SK-N-SH treated with all-trans-retinoic acid at 6 μM for 48 hours (cell line): ENCODE results near the gene CLSTN2.

Experiments
- ATAC-seq: fragments of 200-7000 bp; cut with Tn5 transposase; 3 replicates; pipeline ENCODE4 v1.9.1; 2020; ENCODE audit warnings: mild to moderate bottlenecking, moderate library complexity
- ARNTL ChIP-seq: fragments of 450-650 bp; formaldehyde crosslinking; IDR thresholded peaks from 2 replicates; pipeline ENCODE4 v1.5.0; 2020; ENCODE audit warnings: low read depth, mild to moderate bottlenecking, moderate library complexity, borderline replicate concordance
- BACH2 ChIP-seq: fragments of 250-450 bp; sonication (Bioruptor Pico); IDR thresholded peaks from 2 replicates; pipeline ENCODE4 v1.9.0; 2021; ENCODE audit warnings: mild to moderate bottlenecking, borderline replicate concordance
- CREB5 ChIP-seq: fragments of 250-450 bp; sonication (Bioruptor Pico); IDR thresholded peaks from 2 replicates; pipeline ENCODE4 v1.5.1; 2020; ENCODE audit warnings: low read depth, mild to moderate bottlenecking, moderate library complexity
- CSDC2 ChIP-seq: fragments of 250-450 bp; sonication (Bioruptor Pico); IDR thresholded peaks from 2 replicates; pipeline ENCODE4 v1.5.0; 2020; ENCODE audit warnings: mild to moderate bottlenecking, moderate library complexity
- CSRNP3 ChIP-seq: fragments of 250-450 bp; sonication (Bioruptor Pico); IDR thresholded peaks from 2 replicates; pipeline ENCODE4 v1.5.1; 2021; ENCODE audit warnings: mild to moderate bottlenecking, moderate library complexity
- ESRRG ChIP-seq: fragments of 250-450 bp; sonication (Bioruptor Pico); IDR thresholded peaks from 2 replicates; pipeline ENCODE4 v1.6.1; 2021; ENCODE audit warnings: mild to moderate bottlenecking
- GLIS3 ChIP-seq: fragments of 250-450 bp; sonication (Bioruptor Pico); IDR thresholded peaks from 2 replicates; pipeline ENCODE4 v1.5.0; 2020; ENCODE audit warnings: mild to moderate bottlenecking, moderate library complexity
- ISL1 ChIP-seq: fragments of 250-450 bp; sonication (Bioruptor Pico); IDR thresholded peaks from 2 replicates; pipeline ENCODE4 v2.1.2; 2022; ENCODE audit warnings: mild to moderate bottlenecking, moderate library complexity
- OSR1 ChIP-seq: fragments of 250-450 bp; sonication (Bioruptor Pico); IDR thresholded peaks from 2 replicates; pipeline ENCODE4 v1.8.0; 2022; ENCODE audit warnings: moderate library complexity, mild to moderate bottlenecking, inconsistent platforms
- PATZ1 ChIP-seq: fragments of 250-450 bp; sonication (Bioruptor Pico); IDR thresholded peaks from 2 replicates; pipeline ENCODE4 v1.8.0; 2020; ENCODE audit warnings: mild to moderate bottlenecking, moderate library complexity, borderline replicate concordance
- PPARA ChIP-seq: fragments of 250-450 bp; sonication (Bioruptor Pico); IDR thresholded peaks from 2 replicates; pipeline ENCODE4 v1.5.0; 2020; ENCODE audit warnings: mild to moderate bottlenecking, borderline replicate concordance
- RARB ChIP-seq: fragments of 250-450 bp; sonication (Bioruptor Pico); IDR thresholded peaks from 2 replicates; pipeline ENCODE4 v1.8.0; 2021; ENCODE audit warnings: mild to moderate bottlenecking, moderate library complexity
- SNAI2 ChIP-seq: fragments of 250-450 bp; sonication (Bioruptor Pico); IDR thresholded peaks from 2 replicates; pipeline ENCODE4 v1.5.0; 2020; ENCODE audit warnings: mild to moderate bottlenecking, moderate library complexity
- TCF4 ChIP-seq: fragments of 250-450 bp; sonication (Bioruptor Pico); IDR thresholded peaks from 2 replicates; pipeline ENCODE4 v1.8.0; 2021; ENCODE audit warnings: mild to moderate bottlenecking, moderate library complexity, borderline replicate concordance
- TOX ChIP-seq: fragments of 250-450 bp; sonication (Bioruptor Pico); IDR thresholded peaks from 2 replicates; pipeline ENCODE4 v1.8.0; 2021; ENCODE audit warnings: mild to moderate bottlenecking, moderate library complexity, borderline replicate concordance
- TSHZ2 ChIP-seq: fragments of 250-450 bp; sonication (Bioruptor Pico); IDR thresholded peaks from 2 replicates; pipeline ENCODE4 v1.5.0; 2020; ENCODE audit warnings: mild to moderate bottlenecking, moderate library complexity
- ZC3H10 ChIP-seq: fragments of 250-450 bp; sonication (Bioruptor Pico); IDR thresholded peaks from 2 replicates; pipeline ENCODE4 v1.5.1; 2021; ENCODE audit warnings: mild to moderate bottlenecking, moderate library complexity
- ZFP3 ChIP-seq: fragments of 250-450 bp; sonication (Bioruptor Pico); IDR thresholded peaks from 2 replicates; pipeline ENCODE4 v1.5.0; 2020; ENCODE audit warnings: mild to moderate bottlenecking, moderate library complexity
- ZFP30 ChIP-seq: fragments of 450-650 bp; formaldehyde crosslinking; IDR thresholded peaks from 2 replicates; pipeline ENCODE4 v1.5.0; 2022; ENCODE audit warnings: mild to moderate bottlenecking, moderate library complexity
- ZNF565 ChIP-seq: fragments of 450-650 bp; formaldehyde crosslinking; conservative IDR thresholded peaks from 2 replicates; pipeline ENCODE4 v1.5.0; 2020; ENCODE audit warnings: low read depth, mild to moderate bottlenecking, moderate library complexity
- ZNF8 ChIP-seq: fragments of 450-650 bp; formaldehyde crosslinking; IDR thresholded peaks from 2 replicates; pipeline ENCODE4 v1.5.0; 2020; ENCODE audit warnings: mild to moderate bottlenecking, moderate library complexity
- TF ChIP-seq, protein P1 (sequence below): fragments of 250-450 bp; sonication (Bioruptor Pico); IDR thresholded peaks from 2 replicates; pipeline ENCODE4 v1.8.0; 2021; ENCODE audit warnings: low read depth, mild to moderate bottlenecking, moderate library complexity, borderline replicate concordance

CLSTN2 gene

GRCh38 chr3:140316466-140316865, 381.5 kb downstream of the CLSTN2 start:
- TF ChIP-seq TSHZ2 (CRISPR knock-in tag), result no peak
- no peak for TF ChIP-seq PPARA (CRISPR knock-in tag)
- no peak for TF ChIP-seq OSR1 (CRISPR knock-in tag)
- no peak for TF ChIP-seq CREB5 (CRISPR knock-in tag)
- no peak for TF ChIP-seq BACH2 (CRISPR knock-in tag)
- no peak for TF ChIP-seq ZFP30 (CRISPR knock-in tag)
- no peak for TF ChIP-seq ESRRG (CRISPR knock-in tag)
- ATAC-seq, result no peak

- no peak for ATAC-seq
- no peak for TF ChIP-seq ZFP3 (CRISPR knock-in tag)
- no peak for TF ChIP-seq ZC3H10 (CRISPR knock-in tag)
Observed at GRCh38 chr3:140316868-140317400, 381.9 kb downstream of the CLSTN2 start.

DNA sequence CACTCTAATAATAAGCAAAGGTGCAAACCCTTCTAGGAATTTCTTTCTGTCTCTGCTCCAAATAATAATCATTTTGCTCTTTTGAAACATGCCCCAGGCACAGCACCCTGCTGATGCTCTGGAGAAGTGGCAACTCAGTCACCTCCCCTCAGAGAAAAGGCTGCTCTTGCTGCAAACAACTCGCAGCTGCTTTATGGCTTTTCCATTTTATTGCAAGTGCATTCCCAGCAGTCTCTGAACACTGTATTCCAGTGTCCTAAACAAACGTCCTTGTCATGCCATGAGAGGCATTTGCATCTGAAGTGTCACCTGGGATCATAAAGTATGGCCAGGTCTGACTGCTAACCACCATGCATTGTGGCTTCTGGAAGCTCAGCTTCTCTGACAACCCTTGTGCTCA, 384.8 kb downstream of the CLSTN2 start:
- TF ChIP-seq PATZ1 (CRISPR knock-in tag) (no peak), RARB (CRISPR knock-in tag) (no peak), ZFP3 (CRISPR knock-in tag) (no peak), ARNTL (no peak), ZFP30 (CRISPR knock-in tag) (no peak), BACH2 (CRISPR knock-in tag) (no peak), CSDC2 (CRISPR knock-in tag) (no peak), TOX (CRISPR knock-in tag) (no peak), GLIS3 (CRISPR knock-in tag) (no peak), ZNF565 (CRISPR knock-in tag) (no peak), ZNF8 (no peak), PPARA (CRISPR knock-in tag) (no peak), ESRRG (CRISPR knock-in tag) (no peak), SNAI2 (no peak), ISL1 (CRISPR knock-in tag) (no peak), OSR1 (CRISPR knock-in tag) (no peak), TSHZ2 (CRISPR knock-in tag) (no peak), TCF4 (CRISPR knock-in tag) (no peak), CSRNP3 (CRISPR knock-in tag) (no peak)
- TF ChIP-seq, protein P1, sequence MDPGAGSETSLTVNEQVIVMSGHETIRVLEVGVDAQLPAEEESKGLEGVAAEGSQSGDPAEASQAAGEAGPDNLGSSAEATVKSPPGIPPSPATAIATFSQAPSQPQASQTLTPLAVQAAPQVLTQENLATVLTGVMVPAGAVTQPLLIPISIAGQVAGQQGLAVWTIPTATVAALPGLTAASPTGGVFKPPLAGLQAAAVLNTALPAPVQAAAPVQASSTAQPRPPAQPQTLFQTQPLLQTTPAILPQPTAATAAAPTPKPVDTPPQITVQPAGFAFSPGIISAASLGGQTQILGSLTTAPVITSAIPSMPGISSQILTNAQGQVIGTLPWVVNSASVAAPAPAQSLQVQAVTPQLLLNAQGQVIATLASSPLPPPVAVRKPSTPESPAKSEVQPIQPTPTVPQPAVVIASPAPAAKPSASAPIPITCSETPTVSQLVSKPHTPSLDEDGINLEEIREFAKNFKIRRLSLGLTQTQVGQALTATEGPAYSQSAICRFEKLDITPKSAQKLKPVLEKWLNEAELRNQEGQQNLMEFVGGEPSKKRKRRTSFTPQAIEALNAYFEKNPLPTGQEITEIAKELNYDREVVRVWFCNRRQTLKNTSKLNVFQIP (CRISPR knock-in tag), result no peak
- ATAC-seq, result no peak
